ENCODE results near the gene STXBP3.

STXBP3 gene

GRCh38 chr1:108811611-108812010 is 65.1 kb downstream of the STXBP3 start:
- Histone ChIP-seq H3K4me3 (no peak overlapping the region), H3K27ac (no peak overlapping the region), H3K9ac (no peak overlapping the region), H3K4me2 (no peak overlapping the region), H3K9me3 (replicated peaks in 1 of 11) (no peaks in the 10 kb centered on the region), H3K4me1 (peaks cover 0 to 7% (median 0%) of the 10 kb centered on the region in 10 experiments; a peak in 5 of 20 replicates), H3K27me3 (no peaks in the 10 kb centered on the region), H4K20me1 (no peaks in the 10 kb centered on the region), H3K36me3 (peaks cover 19 to 54% (median 46%) of the 10 kb centered on the region in 11 experiments)
- no peak for TF ChIP-seq Cebpa-rat (IDR thresholded peaks at IDR 0.05)

DNA sequence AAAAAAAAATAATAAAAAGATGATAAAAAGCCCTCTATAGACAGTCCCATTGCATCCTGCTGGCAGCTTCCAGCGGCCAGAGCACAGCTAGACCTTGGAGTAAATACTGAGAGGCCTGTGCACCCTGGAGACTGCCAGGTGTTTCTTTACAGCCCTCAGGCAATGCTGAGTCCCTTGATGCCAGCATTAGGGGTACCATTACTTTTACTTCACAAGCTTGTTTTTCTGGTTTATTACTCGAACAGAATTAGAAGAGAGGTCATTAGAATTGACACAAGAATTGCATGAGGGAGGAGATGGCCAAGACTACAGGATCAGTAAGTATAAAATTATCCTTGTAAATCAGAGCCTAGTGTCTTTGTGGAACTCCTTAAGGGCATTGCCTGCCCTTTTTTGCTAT is 66.9 kb downstream of the STXBP3 start:
- Histone ChIP-seq H4K20me1 (no peaks in the 10 kb centered on the region), H3K27ac (no peak overlapping the region), H3K4me2 (no peak overlapping the region), H3K27me3 (no peaks in the 10 kb centered on the region), H3K4me1 (peaks cover 0 to 11% (median 0%) of the 10 kb centered on the region in 10 experiments; a peak in 5 of 20 replicates), H3K4me3 (no peak overlapping the region), H3K36me3 (peaks cover 3 to 37% (median 29%) of the 10 kb centered on the region in 11 experiments; a peak in 21 of 22 replicates), H3K9ac (no peak overlapping the region), H3K9me3 (replicated peaks in 1 of 11) (no peaks in the 10 kb centered on the region)
- TF ChIP-seq Cebpa-rat (IDR thresholded peaks at IDR 0.05), result no peak

DNA sequence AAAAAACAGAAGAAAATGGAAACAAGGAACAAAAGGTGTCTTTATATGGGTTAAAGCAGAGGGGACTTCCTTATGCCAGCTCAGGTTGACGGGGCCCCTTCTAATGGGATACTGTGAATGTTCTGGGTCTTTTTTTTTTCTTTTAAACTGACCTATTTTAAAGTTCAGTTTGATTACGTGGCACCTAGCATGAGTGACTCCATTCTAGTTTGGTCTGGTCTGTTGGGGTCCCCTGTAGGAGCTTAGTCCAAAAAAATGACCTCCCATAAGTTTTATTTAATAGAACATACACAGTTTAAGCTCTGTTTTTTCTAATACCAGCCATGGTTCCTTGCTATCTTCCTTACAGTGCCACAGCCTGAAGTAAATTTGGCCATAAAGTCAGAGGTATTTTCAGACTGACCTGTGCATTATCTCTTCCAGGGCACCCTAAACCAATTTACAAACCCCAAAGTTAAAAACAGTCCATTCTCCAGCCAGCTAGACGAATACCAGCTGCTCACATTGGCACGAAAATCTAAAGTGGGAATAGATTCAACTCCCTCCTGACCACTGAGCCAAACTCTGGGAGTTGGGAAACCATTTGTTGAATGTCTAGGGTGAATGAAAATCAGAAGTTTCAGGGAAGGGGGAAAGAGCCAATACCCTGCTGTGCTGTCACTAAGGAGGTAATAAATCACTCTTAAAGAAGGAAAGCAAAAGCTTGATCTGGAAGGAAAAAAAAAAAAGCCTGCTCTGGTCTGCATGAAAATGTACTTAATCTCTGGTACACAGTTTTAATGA is 68.1 kb downstream of the STXBP3 start:
- H3K4me2 ChIP-seq, result no peak overlapping the region
- no peak overlapping the region for H3K27ac ChIP-seq
- H3K36me3 ChIP-seq, result peaks cover 0 to 28% (median 22%) of the 10 kb centered on the region in 11 experiments; a peak in 15 of 22 replicates
- no peaks in the 10 kb centered on the region for H3K9me3 ChIP-seq (replicated peaks in 1 of 11)
- peaks cover 0 to 11% (median 0%) of the 10 kb centered on the region in 10 experiments; a peak in 5 of 20 replicates for H3K4me1 ChIP-seq
- no peak for TF ChIP-seq Cebpa-rat (IDR thresholded peaks at IDR 0.05)
- H3K27me3 ChIP-seq, result no peaks in the 10 kb centered on the region
- H3K4me3 ChIP-seq, result no peak overlapping the region
- no peaks in the 10 kb centered on the region for H4K20me1 ChIP-seq
- H3K9ac ChIP-seq, result no peak overlapping the region

GRCh38 chr1:108815566-108815965 is 69.1 kb downstream of the STXBP3 start:
- peaks cover 0 to 11% (median 0%) of the 10 kb centered on the region in 10 experiments; a peak in 5 of 20 replicates for H3K4me1 ChIP-seq
- H3K4me2 ChIP-seq, result no peak overlapping the region
- H3K4me3 ChIP-seq, result no peak overlapping the region
- no peak for TF ChIP-seq Cebpa-rat (IDR thresholded peaks at IDR 0.05)
- peaks cover 0 to 18% (median 14%) of the 10 kb centered on the region in 11 experiments; a peak in 13 of 22 replicates for H3K36me3 ChIP-seq
- H3K27me3 ChIP-seq, result no peaks in the 10 kb centered on the region
- no peak overlapping the region for H3K27ac ChIP-seq
- no peak overlapping the region for H3K9ac ChIP-seq
- H4K20me1 ChIP-seq, result no peaks in the 10 kb centered on the region
- H3K9me3 ChIP-seq (replicated peaks in 1 of 11), result no peaks in the 10 kb centered on the region

DNA sequence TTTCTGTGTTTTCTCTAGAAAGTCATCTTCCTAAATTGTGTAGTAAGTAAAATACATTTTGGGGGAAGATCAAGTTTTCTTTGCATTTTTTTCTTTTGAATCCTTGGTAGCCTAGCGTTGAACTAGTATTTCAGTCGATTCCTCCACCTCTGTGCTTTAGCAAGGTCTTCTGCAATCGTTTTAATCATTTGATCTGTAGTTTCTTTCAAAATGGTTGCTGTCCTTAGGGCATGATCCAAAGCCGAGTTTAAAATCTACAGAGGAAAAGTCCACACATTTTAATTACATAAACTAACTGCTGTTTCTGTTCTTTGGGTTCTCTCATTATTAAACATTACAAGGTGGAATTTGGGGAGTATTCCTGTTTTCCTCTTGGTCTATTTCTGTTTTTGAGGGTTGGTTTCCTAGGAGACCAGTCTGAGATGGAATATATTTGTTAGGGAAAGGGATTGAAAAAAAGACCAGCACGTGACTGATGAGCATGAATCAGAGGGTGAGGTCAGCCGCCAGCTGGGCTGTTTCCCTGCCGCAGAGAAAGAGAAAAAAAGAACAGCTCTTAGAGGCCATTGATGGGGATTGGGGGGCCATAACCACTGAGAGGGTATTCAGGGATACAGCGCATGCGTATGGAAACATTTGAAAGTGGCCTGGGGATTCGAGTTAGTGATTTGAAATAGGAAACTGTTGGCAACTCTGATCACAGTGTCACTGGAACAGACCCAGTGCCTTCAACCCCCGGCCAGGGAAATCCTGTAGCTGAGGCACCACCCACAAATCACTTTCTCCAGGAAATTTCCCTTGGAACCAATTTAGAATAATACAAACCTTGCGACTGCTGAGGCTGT is 69.8 kb downstream of the STXBP3 start:
- no peaks in the 10 kb centered on the region for H3K27me3 ChIP-seq
- peaks cover 0 to 11% (median 0%) of the 10 kb centered on the region in 10 experiments; a peak in 5 of 20 replicates for H3K4me1 ChIP-seq
- no peaks in the 10 kb centered on the region for H4K20me1 ChIP-seq
- H3K4me2 ChIP-seq, result peak overlapping the region in 3 of 11 experiments; percentile 28 to 54 (median 44); a peak in 5 of 22 replicates
- no peak for TF ChIP-seq Cebpa-rat (IDR thresholded peaks at IDR 0.05)
- no peak overlapping the region for H3K4me3 ChIP-seq
- H3K9ac ChIP-seq, result no peak overlapping the region
- peaks cover 0 to 13% (median 9%) of the 10 kb centered on the region in 11 experiments; a peak in 12 of 22 replicates for H3K36me3 ChIP-seq
- no peaks in the 10 kb centered on the region for H3K9me3 ChIP-seq (replicated peaks in 1 of 11)
- no peak overlapping the region for H3K27ac ChIP-seq

GRCh38 chr1:108817016-108817415 is 70.5 kb downstream of the STXBP3 start:
- Histone ChIP-seq H3K4me1 (peaks cover 0 to 11% (median 0%) of the 10 kb centered on the region in 10 experiments; a peak in 5 of 20 replicates), H3K9me3 (replicated peaks in 1 of 11) (no peaks in the 10 kb centered on the region), H3K4me2 (no peak overlapping the region), H3K36me3 (peaks cover 0 to 5% (median 3%) of the 10 kb centered on the region in 11 experiments; a peak in 7 of 22 replicates), H3K27me3 (no peaks in the 10 kb centered on the region), H3K9ac (no peak overlapping the region), H4K20me1 (no peaks in the 10 kb centered on the region), H3K4me3 (no peak overlapping the region), H3K27ac (no peak overlapping the region)
- no peak for TF ChIP-seq Cebpa-rat (IDR thresholded peaks at IDR 0.05)

DNA sequence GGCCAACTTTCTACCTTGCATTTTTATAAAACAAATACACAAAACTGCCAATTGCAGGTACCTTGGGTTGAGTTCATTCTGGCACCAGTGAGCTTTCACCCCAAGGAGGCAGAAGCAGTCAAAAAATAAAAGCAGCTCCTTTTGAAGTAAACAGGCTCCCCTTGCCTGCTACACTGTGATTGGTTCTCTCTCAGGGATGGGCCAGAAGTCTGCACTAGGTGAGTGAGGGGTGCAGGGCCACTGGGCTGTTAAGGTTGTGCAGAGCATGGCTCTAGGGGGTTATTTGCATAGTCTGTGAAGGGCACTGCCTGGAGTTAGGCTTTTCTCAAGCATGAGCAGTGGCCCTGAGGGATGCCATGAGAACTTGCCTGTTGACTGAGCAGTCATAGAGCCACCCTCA is 71.3 kb downstream of the STXBP3 start:
- Histone ChIP-seq H3K4me2 (no peak overlapping the region), H3K36me3 (no peaks in the 10 kb centered on the region), H3K4me3 (no peak overlapping the region), H3K9me3 (replicated peaks in 1 of 11) (no peaks in the 10 kb centered on the region), H3K9ac (no peak overlapping the region), H3K27me3 (no peaks in the 10 kb centered on the region), H4K20me1 (no peaks in the 10 kb centered on the region), H3K4me1 (peaks cover 0 to 11% (median 0%) of the 10 kb centered on the region in 10 experiments; a peak in 5 of 20 replicates), H3K27ac (no peak overlapping the region)
- TF ChIP-seq Cebpa-rat (IDR thresholded peaks at IDR 0.05), result no peak

DNA sequence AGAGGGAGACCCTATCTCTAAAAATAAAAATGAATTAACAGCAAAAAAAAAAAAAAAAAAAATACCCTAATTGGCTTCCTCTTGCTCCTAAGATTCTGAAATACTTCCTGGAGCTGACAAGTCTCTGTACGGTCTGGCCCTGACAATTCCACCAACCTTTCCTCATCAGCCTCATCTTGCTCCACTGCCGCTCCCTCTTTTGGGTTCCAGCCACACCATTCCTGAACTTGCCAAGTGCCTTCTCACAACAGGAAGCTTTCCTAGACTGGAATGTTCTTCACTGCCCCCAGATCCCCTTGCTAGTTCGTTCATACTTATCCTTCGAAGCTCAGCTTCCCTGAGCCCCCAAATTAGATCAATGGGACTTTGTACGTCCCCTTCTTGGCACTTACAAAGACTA is 73.4 kb downstream of the STXBP3 start:
- Histone ChIP-seq H3K4me2 (no peak overlapping the region), H3K4me1 (peaks cover 0 to 11% (median 0%) of the 10 kb centered on the region in 10 experiments; a peak in 5 of 20 replicates), H3K4me3 (no peak overlapping the region), H3K36me3 (no peaks in the 10 kb centered on the region), H3K9me3 (replicated peaks in 1 of 11) (no peaks in the 10 kb centered on the region), H3K27ac (no peak overlapping the region), H3K9ac (no peak overlapping the region), H4K20me1 (no peaks in the 10 kb centered on the region), H3K27me3 (no peaks in the 10 kb centered on the region)
- no peak for TF ChIP-seq Cebpa-rat (IDR thresholded peaks at IDR 0.05)

- H4K20me1 ChIP-seq, result no peaks in the 10 kb centered on the region
- H3K9me3 ChIP-seq (replicated peaks in 1 of 11), result no peaks in the 10 kb centered on the region
- no peak overlapping the region for H3K27ac ChIP-seq
- no peak for TF ChIP-seq Cebpa-rat (IDR thresholded peaks at IDR 0.05)
- no peak overlapping the region for H3K9ac ChIP-seq
- H3K4me3 ChIP-seq, result no peak overlapping the region
- no peaks in the 10 kb centered on the region for H3K27me3 ChIP-seq
- no peaks in the 10 kb centered on the region for H3K36me3 ChIP-seq
- H3K4me1 ChIP-seq, result no peaks in the 10 kb centered on the region
- H3K4me2 ChIP-seq, result no peak overlapping the region
These were observed 77.2 kb downstream of the STXBP3 start for GRCh38 chr1:108823632-108824031.
